OCI-LY1 (cell line): ENCODE results near the gene RHBDF2.

Experiments used
- EZH2 ChIP-seq: fragments of 200-600 bp; sonication (generic), shearing (Covaris generic); IDR thresholded peaks from 2 replicates; pipeline ENCODE4 v1.8.0; 2017; ENCODE audit warnings: borderline replicate concordance, mixed run types, mild to moderate bottlenecking, antibody characterized with exemption, low read length, moderate library complexity, mixed read lengths
- TF ChIP-seq, protein P1 (sequence below): fragments of 200-600 bp; sonication (generic), shearing (Covaris generic); IDR thresholded peaks from 2 replicates; pipeline ENCODE4 v1.5.1; 2017; ENCODE audit warnings: mild to moderate bottlenecking, antibody characterized with exemption, low read length, moderate library complexity, mixed read lengths

DNA sequence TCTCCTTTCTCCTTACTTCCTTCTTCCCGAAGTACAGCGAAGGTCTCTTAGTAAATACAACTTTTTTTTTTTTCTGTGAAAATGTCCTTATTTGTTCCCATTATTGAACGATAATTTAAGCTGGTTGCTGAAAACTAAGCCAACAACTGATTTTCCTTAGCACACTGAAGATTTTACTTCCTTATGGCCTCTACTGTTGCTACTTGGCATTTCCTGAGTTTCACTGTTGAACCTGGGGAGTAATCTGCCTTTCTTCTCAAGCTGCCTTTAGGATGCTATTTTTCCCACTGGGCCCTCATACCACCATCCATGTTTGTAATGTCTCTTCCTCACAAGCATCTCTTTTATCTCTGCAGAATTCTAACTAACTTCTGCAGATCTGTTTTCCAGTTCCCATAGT is 74.4 kb downstream of the RHBDF2 start:
- TF ChIP-seq, protein P1, sequence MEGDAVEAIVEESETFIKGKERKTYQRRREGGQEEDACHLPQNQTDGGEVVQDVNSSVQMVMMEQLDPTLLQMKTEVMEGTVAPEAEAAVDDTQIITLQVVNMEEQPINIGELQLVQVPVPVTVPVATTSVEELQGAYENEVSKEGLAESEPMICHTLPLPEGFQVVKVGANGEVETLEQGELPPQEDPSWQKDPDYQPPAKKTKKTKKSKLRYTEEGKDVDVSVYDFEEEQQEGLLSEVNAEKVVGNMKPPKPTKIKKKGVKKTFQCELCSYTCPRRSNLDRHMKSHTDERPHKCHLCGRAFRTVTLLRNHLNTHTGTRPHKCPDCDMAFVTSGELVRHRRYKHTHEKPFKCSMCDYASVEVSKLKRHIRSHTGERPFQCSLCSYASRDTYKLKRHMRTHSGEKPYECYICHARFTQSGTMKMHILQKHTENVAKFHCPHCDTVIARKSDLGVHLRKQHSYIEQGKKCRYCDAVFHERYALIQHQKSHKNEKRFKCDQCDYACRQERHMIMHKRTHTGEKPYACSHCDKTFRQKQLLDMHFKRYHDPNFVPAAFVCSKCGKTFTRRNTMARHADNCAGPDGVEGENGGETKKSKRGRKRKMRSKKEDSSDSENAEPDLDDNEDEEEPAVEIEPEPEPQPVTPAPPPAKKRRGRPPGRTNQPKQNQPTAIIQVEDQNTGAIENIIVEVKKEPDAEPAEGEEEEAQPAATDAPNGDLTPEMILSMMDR, result no peak
- no peak for TF ChIP-seq EZH2
